ENCODE data around the gene SUSD4. TPM values are rescaled to one million over a fixed set of nuclear protein-coding genes. Genes with fewer than 3 reads are reported as not detected.

SUSD4 gene
- total and polyA plus RNA-seq, 9 of the 15 experiments (the other 6 are each of a cell fraction or from before 2014, with no cell fraction given) = 0.06 to 1.7 (median 0.09) TPM; not detected in 4

GRCh38 chr1:223219846-223220610 lies 143.9 kb downstream of the SUSD4 start (continued):
- TF ChIP-seq ATF2 (CRISPR knock-in tag; IDR thresholded peaks at IDR 0.05) = no peak
- TF ChIP-seq NFYB (IDR thresholded peaks at IDR 0.05; ENCODE audit: extremely low read depth, insufficient read length) = no peak
- TF ChIP-seq, protein P1, sequence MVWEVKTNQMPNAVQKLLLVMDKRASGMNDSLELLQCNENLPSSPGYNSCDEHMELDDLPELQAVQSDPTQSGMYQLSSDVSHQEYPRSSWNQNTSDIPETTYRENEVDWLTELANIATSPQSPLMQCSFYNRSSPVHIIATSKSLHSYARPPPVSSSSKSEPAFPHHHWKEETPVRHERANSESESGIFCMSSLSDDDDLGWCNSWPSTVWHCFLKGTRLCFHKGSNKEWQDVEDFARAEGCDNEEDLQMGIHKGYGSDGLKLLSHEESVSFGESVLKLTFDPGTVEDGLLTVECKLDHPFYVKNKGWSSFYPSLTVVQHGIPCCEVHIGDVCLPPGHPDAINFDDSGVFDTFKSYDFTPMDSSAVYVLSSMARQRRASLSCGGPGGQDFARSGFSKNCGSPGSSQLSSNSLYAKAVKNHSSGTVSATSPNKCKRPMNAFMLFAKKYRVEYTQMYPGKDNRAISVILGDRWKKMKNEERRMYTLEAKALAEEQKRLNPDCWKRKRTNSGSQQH (CRISPR knock-in tag; IDR thresholded peaks at IDR 0.05) = no peak
- TF ChIP-seq MAFF (IDR thresholded peaks at IDR 0.05; ENCODE audit: low read length) = no peak
- no peak for TF ChIP-seq MCM5 (IDR thresholded peaks at IDR 0.05; ENCODE audit: low read depth)

DNA sequence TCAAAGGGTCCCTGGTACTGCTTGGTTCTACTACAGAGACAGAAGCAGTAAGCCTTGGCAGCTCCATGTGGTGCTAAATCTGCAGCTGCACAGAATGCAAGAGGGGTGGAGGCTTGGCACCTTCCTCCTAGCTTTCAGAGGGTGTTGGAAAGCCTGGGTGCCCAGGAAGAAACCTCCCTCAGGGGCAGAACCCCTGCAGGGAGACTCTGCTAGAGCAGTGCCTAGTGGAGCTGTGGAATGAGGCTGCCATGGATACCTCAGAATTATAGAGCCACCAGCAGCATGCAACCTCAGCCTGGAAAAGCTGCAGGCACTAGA lies 144.7 kb downstream of the SUSD4 start:
- DNase-seq (ENCODE audit: extremely low read depth in 1 of 4, low spot score in 3 of 4) (no peak), FAIRE-seq (no peak), ATAC-seq (no peak)
- Histone ChIP-seq H2AFZ (ENCODE audit: low read depth, low read length) (no peak overlapping the region), H3K9me1 (ENCODE audit: control insufficient read depth, insufficient read depth, low read length) (no peaks in the 10 kb centered on the region), H4K20me1 (replicated peaks; ENCODE audit: control insufficient read depth, insufficient read depth, low read length) (no peaks in the 10 kb centered on the region), H3K9ac (ENCODE audit: insufficient read depth in 1 of 2, low read depth in 2 of 2, low read length in 2 of 2) (no peak overlapping the region), H3K9me3 (replicated peaks; ENCODE audit: control insufficient read depth, insufficient read depth, low read depth, low read length) (no peaks in the 10 kb centered on the region), H3K4me3 (no peak overlapping the region), H3K4me2 (ENCODE audit: insufficient read depth, low read length) (no peak overlapping the region), H3K27me3 (ENCODE audit: control insufficient read depth in 2 of 2, insufficient read depth in 2 of 2, low read length in 2 of 2) (no peaks in the 10 kb centered on the region; a peak in 1 of 5 replicates), H3K4me1 (replicated peaks in 1 of 2; ENCODE audit: control insufficient read depth in 2 of 2, insufficient read depth in 2 of 2, low read length in 2 of 2) (no peaks in the 10 kb centered on the region), H3K36me3 (ENCODE audit: control insufficient read depth, insufficient read depth, low read length) (no peaks in the 10 kb centered on the region), H3K79me2 (ENCODE audit: control insufficient read depth, insufficient read depth, low read length) (no peaks in the 10 kb centered on the region), H3K27ac (ENCODE audit: extremely low read depth, low read depth, low read length) (no peak overlapping the region)
- TF ChIP-seq SAFB2 (IDR thresholded peaks at IDR 0.05; ENCODE audit: borderline replicate concordance, low read depth, low read length, severe bottlenecking) = no peak
- TF ChIP-seq TRIM25 (IDR thresholded peaks at IDR 0.05; ENCODE audit: borderline replicate concordance) = no peak
- TF ChIP-seq BMI1 (IDR thresholded peaks at IDR 0.05; ENCODE audit: low read length) = no peak
- TF ChIP-seq ZNF445 (CRISPR knock-in tag; IDR thresholded peaks at IDR 0.05; ENCODE audit: low read depth) = no peak
- no peak for TF ChIP-seq CBFA2T2 (conservative IDR thresholded peaks at IDR 0.05)
- ChIA-PET CTCF (ENCODE audit: low intra/inter-chr PET ratio) (no interaction called here), POLR2A (no interaction called here)
- no TSS peak for BruUV-seq (replicated peaks)
- in situ Hi-C loops (cut with MboI) = no loop called here
- intact Hi-C loops (cut with micrococcal nuclease) = no loop called here

All from K562 (cell line).